NCI-H226 (cell line): ENCODE results near the gene A2ML1.
"Not testable (repeated sequence)": the region's sequence is repeated elsewhere in the genome, so short reads cannot be mapped to it uniquely, and the experiment has no call there.

Experiments used
- DNase-seq: peaks from one replicate; pipeline ENCODE4 v3.0.0-alpha.2; 2015

The A2ML1 gene

DNA sequence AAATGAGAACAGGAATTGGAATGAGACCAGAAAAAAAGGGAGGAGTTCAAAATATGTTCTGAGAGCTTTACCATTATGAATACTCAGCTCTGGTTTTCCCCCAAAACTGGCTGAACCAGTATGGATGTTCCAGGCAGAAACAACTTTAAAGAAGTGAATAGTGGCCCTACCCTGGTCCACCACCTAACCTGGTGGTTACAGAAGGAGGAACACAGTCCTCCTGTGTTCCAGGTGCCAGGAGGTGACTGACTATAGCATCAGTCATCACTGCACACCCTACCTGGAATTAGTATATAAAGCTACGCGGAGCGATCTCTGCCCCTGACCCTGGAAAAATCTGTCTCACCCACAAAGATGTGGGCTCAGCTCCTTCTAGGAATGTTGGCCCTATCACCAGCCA is at the start of gene A2ML1:
TSS of gene A2ML1 (plus strand) at position 324 of the 400 bp plus-strand sequence. CDS start at position 355, 31 bp downstream.
- DNase-seq: no peak

DNA sequence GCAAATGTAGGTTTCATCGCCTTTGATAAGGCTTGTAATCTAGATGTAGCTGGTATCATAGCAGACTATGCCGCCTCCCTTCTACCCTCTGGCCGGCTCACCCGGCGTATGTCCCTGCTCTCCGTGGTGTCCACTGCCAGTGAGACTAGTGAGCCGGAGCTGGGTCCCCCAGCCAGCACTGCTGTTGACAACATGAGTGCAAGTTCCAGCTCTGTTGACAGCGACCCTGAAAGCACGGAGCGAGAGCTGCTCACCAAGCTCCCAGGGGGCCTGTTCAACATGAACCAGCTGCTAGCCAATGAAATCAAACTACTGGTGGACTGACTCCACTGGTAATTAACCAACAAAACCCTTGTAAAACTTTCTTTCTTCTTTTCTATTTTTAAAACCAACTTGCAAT is 49.0 kb upstream of the A2ML1 start:
- DNase-seq: no peak

DNA sequence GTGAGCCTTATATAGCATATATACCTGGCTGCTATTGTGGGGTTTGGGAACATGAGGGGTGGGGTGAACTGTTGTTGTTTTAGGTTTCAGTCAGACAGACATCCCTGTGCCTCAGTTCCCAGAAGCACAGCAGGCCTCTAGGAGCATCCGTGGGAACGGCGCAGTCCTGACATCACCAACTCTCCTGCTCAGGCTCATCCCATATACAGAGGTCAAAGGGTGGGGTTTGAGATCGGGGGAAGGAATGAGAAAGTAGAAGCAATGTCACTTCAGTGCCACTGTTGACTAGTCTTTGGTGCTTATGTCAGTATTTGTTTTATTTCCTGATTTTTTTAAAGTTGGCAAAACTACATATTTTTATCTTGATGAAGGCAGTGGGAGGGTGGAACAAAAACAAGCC is 43.1 kb upstream of the A2ML1 start:
- no peak for DNase-seq

DNA sequence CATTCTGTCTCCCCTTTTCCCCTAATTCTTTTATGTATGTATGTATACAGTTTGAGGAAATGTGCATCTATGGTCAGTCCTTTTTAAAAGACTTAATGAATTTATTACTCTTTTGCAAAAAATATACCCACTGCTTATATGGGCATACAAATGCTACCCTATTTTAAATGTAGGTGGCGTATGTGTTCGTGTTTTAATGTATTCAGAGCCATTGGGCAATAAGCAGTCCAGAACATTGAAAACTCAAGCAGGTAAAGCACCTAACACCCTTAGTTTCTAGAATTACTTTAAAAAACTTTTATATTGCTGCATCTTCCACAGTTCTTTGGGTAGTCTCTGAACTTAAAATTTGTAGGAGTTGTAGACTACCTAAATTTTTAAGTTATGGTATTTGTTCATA is 42.6 kb upstream of the A2ML1 start:
- DNase-seq: no peak

DNA sequence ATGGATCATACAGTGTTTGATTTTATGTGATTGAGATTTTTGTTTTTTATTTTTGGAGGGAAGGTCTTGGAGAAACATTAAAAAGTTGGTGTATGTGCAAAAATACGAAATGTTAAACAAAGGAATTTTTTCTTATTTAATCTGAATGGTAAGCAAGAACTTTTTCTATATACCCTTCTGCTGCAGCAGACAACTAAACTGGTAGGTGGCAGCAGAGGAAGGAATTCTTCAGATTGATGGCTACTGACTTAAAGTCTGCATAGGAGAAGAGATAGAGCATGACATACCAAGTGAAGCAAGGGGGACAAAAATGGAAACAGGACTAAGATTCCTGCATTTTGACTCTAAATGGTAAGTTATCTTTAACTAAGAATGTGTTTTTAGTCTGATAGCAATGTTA is 42.0 kb upstream of the A2ML1 start:
- DNase-seq: peak; percentile 14

DNA sequence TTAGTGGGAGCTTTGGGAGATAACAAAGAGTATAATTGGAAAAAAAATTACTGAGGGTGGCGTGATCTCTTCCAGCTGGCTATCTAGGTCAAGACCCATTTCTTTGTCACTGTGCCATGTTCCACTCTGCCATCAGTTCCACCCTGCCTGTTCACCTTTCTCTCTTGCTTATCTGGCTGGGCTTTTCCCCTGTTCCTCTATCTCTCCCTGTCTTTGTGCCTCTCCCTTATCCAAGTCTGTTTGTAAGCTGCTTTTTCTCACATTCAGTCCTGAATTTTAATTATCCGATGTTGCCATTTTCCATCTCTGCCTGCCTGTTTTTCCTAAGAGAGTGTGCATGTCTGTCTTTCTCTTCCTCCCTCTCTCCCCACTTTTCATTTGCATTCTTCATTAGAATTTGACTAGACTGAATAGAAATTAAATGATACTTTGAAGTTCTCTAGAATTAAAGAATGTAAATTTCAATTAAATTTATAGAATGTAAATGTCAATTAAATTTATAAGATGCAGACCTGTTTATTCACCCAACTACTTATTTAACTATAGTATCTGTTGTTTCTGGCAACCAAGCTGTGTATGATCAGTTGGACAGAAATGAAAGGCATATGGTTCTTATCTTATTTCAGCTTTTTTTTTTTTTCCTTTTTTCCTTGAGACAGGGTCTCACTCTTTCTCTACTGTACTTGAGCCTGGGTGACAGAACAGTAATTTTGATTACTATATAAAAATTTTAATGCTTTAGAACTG is 40.9 kb upstream of the A2ML1 start:
- DNase-seq: no peak

DNA sequence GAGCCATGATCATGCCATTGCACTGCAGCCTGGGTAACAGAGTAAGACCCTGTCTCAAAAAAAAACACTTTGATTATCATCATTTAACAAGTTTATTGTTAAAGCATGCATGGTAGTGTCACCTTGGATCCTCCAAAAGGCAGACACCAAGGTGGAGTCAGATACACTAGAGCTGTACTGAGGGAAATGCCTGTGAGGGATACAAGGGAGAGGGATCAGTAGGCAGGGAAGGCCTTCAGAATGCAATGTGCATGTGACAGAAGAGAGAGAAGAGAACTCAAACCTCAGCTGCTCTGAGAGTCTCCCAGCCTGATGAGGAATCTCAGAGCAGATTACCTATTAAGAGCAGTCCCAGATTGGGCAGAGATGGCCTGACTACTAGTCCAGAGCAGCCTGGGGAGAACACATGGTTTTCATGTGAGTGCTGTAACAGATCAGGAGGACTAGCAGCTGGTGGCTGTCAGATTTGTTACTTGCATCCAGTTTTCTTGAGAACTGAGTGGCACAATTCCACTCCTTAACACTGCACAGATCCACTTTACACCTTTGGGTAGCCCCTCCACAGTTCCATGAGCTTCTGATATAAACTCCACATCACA is 38.0 kb upstream of the A2ML1 start:
- no peak for DNase-seq

DNA sequence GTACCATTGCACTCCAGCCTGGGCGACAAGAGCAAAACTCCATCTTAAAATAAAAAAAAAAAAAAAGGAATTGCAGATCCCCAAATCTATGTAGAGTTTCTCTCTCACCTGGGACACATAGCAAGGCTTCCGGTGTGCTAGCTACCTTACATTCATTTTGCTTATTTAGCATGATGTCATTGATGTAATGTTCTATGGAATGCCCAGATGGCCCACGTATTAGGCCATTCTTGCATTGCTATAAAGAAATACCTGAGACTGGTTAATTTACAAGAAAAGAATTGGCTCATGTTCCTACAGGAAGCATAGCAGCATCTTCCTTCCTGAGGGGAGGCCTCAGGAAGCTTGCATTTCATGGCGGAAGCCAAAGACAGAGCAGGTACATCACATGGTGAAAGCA is 36.9 kb upstream of the A2ML1 start:
- no peak for DNase-seq

DNA sequence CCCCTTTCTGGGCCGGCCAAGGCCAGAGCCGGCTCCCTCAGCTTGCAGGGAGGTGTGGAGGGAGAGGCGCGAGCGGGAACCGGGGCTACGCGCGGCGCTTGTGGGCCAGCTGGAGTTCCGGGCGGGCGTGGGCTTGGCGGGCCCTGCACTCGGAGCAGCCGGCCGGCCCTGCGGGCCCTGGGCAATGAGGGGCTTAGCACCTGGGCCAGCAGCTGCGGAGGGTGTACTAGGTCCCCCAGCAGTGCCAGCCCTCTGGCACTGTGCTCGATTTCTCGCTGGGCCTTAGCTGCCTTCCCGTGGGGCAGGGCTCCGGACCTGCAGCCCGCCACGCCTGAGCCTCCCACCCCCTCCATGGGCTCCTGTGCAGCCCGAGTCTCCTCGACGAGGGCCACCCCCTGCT is 35.2 kb upstream of the A2ML1 start:
- not testable (repeated sequence) for DNase-seq

DNA sequence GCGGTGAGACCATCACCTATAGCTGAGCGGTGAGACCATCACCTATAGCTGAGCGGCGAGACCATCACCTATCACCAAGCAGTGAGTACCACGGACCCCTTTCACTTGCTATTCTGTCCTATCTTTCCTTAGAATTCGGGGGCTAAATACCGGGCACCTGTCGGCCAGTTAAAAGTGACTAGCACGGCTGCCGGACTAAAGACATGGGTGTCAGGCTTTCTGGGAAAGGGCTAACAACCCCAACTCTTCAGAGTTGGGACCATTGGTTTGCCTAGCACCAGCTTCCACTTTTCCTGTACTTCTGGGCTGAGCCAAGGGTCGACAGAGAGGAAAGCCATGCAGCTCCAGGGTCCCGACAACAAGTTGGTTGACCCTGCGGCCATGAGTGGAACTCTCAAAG is 33.7 kb upstream of the A2ML1 start:
- DNase-seq: not testable (repeated sequence)

DNA sequence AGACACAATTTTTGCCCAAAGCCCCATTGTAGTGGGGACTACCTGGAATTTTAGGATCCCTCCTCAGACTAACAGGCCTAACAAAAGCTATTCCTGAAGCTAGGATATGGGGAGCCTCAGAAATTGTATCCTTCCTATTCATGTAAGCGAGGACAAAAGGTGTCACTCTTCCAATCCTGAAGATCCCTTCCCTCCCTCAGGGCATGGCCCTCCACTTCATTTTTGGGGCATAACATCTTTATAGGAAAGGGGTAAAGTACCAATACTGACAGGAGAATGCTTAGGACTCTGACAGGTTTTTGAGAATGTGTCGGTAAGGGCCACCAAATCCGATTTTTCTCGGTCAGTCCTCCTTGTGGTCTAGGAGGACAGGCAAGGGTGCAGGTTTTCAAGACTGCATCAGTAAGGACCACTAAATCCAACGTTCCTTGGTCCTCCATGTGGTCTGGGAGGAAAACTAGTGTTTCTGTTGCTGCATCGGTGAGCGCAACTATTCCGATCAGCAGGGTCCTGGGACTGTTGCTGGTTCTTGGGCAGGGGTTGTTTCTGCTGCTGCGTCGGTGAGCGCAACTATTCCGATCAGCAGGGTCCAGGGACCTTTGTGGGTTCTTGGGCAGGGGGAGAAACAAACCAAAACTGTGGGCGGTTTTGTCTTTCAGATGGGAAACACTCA is 32.9 kb upstream of the A2ML1 start:
- not testable (repeated sequence) for DNase-seq

DNA sequence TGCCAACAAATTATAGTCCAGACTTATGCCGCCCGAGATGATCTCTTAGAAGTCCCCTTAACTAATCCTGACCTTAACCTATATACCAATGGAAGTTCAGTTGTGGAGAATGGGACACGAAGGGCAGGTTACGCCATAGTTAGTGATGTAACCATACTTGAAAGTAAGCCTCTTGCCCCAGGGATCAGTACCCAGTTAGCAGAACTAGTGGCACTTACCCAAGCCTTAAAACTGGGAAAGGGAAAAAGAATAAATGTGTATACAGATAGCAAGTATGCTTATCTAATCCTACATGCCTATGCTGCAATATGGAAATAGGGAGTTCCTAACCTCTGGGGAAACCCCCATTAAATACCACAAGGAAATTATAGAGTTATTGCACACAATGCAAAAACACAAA is 29.2 kb upstream of the A2ML1 start:
- DNase-seq: not testable (repeated sequence)

DNA sequence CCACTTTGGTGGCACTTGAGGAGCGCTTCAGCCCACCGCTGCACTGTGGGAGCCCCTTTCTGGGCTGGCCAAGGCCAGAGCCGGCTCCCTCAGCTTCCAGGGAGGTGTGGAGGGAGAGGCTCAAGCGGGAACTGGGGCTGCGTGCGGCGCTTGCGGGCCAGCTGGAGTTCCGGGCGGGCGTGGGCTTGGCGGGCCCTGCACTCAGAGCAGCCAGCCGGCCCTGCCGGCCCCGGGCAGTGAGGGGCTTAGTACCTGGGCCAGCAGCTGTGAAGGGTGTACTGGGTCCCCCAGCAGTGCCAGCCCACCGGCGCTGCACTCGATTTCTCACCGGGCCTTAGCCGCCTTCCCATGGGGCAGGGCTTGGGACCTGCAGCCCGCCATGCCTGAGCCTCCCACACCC is 27.8 kb upstream of the A2ML1 start:
- not testable (repeated sequence) for DNase-seq

DNA sequence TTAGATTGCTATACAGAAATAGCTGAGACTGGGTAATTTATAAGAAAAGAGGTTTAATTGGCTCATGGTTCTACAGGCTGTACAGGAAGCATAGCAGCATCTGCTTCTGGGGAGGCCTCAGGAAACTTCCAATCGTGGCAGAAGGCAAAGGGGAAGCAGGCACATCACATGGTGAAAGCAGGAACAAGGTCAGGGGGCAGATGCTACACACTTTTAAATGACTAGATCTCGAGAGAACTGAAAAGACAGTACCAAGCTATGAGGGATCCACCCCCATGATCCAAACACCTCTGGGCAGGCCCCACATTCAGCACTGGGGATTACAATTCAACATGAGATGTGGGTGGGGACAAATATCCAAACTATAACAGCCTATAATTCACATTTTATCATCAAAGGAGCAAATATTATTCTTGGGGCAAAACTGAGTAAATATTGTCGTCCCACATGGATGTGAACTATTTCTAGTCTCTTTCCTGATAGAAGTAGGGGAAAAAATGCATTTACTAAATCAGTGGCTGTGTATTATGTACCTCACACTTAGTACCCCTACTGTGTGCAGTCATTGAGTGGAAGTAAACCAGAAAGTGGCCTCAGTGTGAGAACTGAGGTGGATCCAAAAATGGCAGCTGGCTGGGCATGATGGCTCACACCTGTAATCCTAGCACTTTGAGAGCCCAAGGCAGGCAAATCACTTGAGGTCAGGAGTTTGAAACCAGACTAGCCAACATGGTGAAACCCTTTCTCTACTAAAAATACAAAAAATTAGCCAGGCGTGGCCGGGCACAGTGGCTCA is 25.4 kb upstream of the A2ML1 start:
- no peak for DNase-seq

DNA sequence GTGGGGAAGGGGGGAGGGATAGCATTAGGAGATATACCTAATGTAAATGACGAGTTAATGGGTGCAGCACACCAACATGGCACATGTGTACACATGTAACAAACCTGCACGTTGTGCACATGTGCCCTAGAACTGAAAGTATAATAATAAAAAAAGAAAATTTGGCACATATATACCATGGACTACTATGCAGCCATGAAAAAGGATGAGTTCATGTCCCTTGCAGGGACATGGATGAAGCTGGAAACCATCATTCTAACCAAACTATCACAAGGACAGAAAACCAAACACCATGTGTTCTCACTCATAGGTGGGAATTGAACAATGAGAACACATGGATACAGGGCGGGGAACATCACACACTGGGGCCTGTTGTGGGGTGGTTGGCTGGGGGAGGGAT is 21.2 kb upstream of the A2ML1 start:
- not testable (repeated sequence) for DNase-seq

DNA sequence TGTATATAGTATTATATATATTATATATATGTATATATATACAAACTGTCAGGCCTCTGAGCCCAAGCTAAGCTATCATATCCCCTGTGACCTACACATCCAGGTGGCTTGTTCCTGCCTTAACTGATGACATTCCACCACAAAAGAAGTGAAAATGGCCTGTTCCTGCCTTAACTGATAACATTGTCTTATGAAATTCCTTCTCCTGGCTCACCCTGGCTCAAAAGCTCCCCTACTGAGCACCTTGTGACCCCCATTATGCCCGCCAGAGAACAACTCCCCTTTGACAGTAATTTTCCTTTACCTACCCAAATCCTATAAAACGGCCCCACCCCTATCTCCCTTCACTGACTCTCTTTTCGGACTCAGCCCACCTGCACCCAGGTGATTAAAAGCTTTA is 17.6 kb upstream of the A2ML1 start:
- not testable (repeated sequence) for DNase-seq

DNA sequence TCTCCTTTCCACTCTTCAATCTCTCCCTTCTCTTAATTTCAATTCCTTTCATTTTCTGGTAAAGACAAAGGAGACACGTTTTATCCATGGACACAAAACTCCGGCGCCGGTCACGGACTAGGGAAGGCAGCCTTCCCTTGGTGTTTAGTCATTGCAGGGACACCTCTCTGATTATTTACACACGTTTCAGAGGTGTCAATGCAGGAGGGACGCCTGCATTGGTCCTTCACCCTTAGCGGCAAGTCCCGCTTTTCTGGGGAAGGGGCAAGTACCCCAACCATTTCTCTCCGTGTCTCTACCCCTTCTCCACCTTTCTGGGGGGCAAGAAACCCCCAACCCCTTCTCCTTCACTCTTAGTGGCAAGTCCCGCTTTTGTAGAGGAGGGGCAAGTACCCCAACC is 16.9 kb upstream of the A2ML1 start:
- DNase-seq: not testable (repeated sequence)

DNA sequence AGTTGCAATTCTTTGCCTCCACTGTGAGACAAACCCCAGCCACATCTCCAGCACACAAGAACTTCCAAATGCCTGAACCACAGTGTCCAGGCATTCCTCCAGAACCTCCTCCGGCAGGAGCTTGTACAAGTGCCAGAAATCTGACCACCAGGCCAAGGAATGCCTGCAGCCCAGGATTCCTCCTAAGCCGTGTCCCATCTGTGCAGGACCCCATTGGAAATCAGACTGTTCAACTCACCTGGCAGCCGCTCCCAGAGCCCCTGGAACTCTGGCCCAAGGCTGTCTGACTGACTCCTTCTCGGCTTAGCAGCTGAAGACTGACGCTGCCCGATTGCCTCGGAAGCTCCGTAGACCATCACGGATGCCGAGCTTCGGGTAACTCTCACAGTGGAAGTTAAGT is 15.3 kb upstream of the A2ML1 start:
- DNase-seq: peak; percentile 16

DNA sequence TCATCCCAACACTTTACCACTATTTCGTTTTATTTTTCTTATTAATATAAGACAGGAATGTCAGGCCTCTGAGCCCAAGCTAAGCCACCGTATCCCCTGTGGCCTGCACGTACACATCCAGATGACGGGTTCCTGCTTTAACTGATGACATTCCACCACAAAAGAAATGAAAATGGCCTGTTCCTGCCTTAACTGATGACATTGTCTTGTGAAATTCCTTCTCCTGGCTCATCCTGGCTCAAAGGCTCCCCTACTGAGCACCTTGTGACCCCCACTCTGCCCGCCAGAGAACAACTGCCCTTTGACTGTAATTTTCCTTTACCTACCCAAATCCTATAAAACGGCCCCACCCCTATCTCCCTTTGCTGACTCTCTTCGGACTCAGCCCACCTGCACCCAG is 12.3 kb upstream of the A2ML1 start:
- DNase-seq: not testable (repeated sequence)

DNA sequence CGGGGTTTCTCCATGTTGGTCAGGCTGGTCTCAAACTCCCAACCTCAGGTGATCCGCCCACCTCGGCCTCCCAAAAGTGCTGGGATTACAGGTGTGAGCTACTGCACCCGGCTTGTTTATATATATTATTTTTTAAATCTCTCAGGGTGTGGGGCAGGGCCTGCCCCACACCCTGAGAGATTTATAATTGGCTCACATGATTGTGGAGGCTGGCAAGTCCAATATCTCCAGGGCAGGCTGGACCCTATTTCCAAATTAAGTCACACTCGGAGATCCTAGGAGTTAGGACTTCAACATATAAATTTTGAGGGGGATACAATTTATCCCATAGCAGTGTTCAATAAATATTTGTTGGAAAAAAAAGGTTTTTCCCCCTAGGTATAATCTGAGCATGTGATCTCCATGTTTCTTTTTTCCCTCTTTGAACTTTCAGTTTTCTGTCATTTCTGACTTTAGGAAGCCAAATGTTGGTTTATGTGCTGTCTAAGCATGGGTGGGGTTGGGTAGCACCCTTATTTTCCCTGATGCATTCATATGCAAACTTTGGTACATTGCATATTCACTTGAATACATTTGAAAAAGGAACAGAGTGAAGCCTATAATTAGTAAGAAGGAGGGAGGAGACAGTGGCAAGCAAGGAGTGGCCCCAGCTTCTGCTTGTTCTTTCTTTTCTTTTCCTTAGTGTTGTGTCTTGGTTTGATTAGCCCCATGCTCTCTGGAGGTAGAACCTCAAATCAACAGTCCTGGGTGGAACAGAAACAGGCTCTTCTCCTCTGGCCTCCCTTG is 8.7 kb upstream of the A2ML1 start:
- no peak for DNase-seq

DNA sequence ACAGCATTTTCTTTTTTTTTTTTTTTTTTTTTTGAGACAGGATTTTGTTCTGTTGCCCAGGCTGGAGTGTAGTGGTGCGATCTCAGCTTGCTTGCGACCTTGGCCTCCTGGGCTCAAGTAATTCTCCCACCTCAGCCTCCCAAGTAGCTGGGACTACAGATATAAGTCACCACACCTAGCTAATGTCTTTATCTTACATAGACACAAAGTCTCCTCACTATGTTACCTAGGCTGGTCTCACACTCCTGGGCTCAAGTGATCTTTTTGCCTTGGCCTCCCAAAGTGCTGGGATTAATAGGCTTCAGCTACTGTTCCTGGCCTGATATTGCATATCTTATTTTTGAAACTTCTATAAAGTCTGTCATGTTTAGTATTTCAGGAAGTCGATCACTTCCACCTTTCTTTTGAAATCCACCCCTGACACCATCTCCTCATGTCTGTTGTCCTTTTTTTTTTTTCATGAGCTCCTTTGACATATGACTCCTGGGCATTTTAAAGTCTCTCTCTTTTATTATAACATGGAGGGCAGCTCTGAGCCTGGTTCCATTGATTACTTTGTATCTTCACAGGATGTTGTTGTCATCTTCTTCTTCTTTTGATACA is 5.9 kb upstream of the A2ML1 start:
- no peak for DNase-seq

DNA sequence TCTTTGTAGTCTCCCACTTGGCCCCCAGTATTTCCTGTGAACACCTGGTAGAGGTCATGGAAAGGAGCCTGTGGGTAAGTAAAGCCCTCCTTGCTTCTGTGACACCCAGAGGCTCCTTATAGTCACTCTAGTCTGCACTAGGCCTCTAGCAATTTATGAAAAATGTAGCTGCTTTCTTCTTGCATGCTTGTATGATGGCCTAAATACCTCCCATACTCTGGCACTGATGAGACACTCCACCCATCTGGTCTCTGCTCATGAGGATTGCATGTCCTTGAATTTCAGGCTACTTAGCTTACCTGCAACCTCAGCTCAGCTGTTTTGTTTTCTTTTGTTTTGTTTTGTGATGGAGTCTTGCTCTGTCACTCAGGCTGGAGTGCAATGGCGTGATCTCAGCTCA is 4.6 kb upstream of the A2ML1 start:
- DNase-seq: no peak
